Measurements from ENCODE around the gene MS4A14.

DNA sequence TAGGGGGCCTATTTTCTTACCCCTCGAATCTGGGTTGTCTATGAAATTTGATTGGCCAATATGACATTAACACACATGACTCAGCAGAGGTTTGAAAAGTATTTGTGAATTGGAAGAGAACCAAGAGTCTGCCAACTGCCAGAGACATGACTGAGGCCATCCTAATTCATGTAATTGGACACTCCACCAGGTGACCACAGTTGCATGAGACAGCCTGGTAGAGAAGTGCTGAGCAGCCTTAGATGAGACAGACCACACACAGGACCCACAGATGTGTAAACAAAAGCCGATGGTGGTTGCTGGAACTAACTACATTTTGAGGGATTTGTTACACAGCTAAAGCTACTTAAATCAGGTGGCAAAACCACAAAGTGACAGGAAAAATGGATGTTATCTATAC is 32.3 kb downstream of the MS4A14 start:
- TF ChIP-seq POLR2A (IDR thresholded peaks at IDR 0.05): no peak
- TF ChIP-seq, protein P1, sequence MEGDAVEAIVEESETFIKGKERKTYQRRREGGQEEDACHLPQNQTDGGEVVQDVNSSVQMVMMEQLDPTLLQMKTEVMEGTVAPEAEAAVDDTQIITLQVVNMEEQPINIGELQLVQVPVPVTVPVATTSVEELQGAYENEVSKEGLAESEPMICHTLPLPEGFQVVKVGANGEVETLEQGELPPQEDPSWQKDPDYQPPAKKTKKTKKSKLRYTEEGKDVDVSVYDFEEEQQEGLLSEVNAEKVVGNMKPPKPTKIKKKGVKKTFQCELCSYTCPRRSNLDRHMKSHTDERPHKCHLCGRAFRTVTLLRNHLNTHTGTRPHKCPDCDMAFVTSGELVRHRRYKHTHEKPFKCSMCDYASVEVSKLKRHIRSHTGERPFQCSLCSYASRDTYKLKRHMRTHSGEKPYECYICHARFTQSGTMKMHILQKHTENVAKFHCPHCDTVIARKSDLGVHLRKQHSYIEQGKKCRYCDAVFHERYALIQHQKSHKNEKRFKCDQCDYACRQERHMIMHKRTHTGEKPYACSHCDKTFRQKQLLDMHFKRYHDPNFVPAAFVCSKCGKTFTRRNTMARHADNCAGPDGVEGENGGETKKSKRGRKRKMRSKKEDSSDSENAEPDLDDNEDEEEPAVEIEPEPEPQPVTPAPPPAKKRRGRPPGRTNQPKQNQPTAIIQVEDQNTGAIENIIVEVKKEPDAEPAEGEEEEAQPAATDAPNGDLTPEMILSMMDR (IDR thresholded peaks at IDR 0.05): no peak
- TF ChIP-seq EP300 (IDR thresholded peaks at IDR 0.05): no peak

Measured in tibial nerve (tissue), 4 donors.